ENCODE results near the gene SMYD3. TPM values are rescaled to one million over a fixed set of nuclear protein-coding genes. Genes with fewer than 3 reads are reported as not detected.

Gene SMYD3
- total and polyA plus RNA-seq, 8 donors, result 20.4 to 35.1 (median 24.3) TPM

DNA sequence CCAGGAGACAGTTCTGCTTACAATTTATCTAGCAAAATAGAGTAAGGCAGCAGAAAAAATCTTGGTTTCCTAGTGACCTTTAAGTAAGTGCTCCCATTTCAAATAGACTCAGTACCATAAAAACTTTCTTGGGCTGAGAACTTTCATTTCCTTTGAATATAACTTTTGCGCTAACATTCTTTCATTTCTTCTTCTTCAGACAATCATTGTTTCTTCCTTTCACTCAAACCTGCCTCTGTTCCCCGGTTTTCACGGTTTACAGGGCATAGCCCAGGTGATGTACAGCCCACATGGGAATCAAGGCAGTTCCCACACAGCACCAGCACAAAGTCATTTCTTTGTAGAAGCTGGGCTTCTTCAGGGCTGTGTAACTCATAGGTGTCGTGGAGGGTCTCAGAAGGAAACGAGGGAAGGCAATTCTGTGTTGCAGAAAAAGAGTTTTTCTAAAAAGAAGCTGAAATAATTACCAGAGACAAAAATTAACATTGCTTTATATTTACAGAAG is 611.6 kb downstream of the SMYD3 start:
- TF ChIP-seq, protein P1, sequence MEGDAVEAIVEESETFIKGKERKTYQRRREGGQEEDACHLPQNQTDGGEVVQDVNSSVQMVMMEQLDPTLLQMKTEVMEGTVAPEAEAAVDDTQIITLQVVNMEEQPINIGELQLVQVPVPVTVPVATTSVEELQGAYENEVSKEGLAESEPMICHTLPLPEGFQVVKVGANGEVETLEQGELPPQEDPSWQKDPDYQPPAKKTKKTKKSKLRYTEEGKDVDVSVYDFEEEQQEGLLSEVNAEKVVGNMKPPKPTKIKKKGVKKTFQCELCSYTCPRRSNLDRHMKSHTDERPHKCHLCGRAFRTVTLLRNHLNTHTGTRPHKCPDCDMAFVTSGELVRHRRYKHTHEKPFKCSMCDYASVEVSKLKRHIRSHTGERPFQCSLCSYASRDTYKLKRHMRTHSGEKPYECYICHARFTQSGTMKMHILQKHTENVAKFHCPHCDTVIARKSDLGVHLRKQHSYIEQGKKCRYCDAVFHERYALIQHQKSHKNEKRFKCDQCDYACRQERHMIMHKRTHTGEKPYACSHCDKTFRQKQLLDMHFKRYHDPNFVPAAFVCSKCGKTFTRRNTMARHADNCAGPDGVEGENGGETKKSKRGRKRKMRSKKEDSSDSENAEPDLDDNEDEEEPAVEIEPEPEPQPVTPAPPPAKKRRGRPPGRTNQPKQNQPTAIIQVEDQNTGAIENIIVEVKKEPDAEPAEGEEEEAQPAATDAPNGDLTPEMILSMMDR (IDR thresholded peaks at IDR 0.05), result no peak
- Histone ChIP-seq H3K27ac (no peak overlapping the region), H3K36me3 (no peaks in the 10 kb centered on the region), H3K4me3 (no peak overlapping the region), H3K4me1 (no peaks in the 10 kb centered on the region), H3K27me3 (no peaks in the 10 kb centered on the region), H3K9me3 (peaks cover 0 to 10% of the 10 kb centered on the region in 2 donors)
- no peak for ATAC-seq
- DNase-seq, result no peak
- intact Hi-C loops (cut with DNase I), result no loop called here

DNA sequence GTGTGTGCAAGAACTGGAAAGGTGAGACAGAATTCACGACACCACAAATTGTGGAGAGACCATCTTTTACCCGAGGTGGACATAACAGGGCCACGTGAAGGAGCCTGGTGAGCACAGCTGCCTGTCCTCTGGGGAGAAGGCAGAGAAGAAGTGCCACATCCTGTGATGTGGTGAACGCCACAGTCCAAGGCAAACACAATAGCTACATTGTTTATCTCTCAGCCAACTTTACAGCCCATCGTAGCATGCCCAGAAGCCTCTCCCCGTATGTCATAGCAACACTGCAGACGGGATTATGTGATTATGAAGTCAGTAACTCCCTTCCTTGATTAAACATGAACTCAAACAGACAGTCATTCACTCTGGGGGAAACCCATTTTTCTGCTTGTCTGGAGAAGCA is 612.2 kb downstream of the SMYD3 start:
- Histone ChIP-seq H3K4me3 (no peak overlapping the region), H3K36me3 (no peaks in the 10 kb centered on the region), H3K27ac (no peak overlapping the region), H3K27me3 (no peaks in the 10 kb centered on the region), H3K4me1 (no peaks in the 10 kb centered on the region), H3K9me3 (peaks cover 0 to 10% of the 10 kb centered on the region in 2 donors)
- TF ChIP-seq, protein P1 (IDR thresholded peaks at IDR 0.05), result no peak
- intact Hi-C loops (cut with DNase I), result no loop called here
- ATAC-seq (no peak), DNase-seq (no peak)

- ATAC-seq, result no peak
Measured at GRCh38 chr1:245893025-245893424, 614.1 kb downstream of the SMYD3 start.

DNA sequence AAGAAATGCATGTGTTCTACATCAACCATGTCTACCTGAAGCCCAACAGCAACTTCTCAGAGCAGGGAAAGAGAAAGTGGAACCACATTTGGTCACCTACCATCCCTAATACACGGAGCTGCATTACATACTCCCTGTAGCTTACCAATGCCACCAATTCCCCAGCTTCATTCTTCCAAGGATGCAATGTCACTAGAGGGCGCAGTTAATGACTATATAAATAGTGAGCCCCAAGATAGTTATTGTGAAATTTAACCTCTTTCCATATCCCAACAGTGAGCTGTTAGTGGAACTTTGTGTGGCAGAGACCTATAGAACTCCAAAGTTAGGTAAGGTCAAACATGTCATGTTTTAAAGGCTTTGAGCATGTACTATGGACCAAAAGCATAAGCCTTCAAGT is 618.3 kb downstream of the SMYD3 start:
- Histone ChIP-seq H3K4me3 (no peak overlapping the region), H3K36me3 (no peaks in the 10 kb centered on the region), H3K27ac (no peak overlapping the region), H3K9me3 (peaks cover 0 to 10% of the 10 kb centered on the region in 2 donors), H3K4me1 (no peaks in the 10 kb centered on the region), H3K27me3 (no peaks in the 10 kb centered on the region)
- TF ChIP-seq, protein P1 (IDR thresholded peaks at IDR 0.05), result peak in 1 of 2 donors; percentile 28
- ATAC-seq (peak; percentile 58), DNase-seq (peak in 1 of 4 donors; percentile 34)
- intact Hi-C loops (cut with DNase I), result no loop called here

More at GRCh38 chr1:245893025-245893424, 614.1 kb downstream of the SMYD3 start:
- TF ChIP-seq, protein P1 (IDR thresholded peaks at IDR 0.05), result no peak
- no peaks in the 10 kb centered on the region for H3K4me1 ChIP-seq
- no peaks in the 10 kb centered on the region for H3K27me3 ChIP-seq
- H3K36me3 ChIP-seq, result no peaks in the 10 kb centered on the region
- no peak for DNase-seq
- peaks cover 0 to 10% of the 10 kb centered on the region in 2 donors for H3K9me3 ChIP-seq
- H3K27ac ChIP-seq, result no peak overlapping the region
- intact Hi-C loops (cut with DNase I), result no loop called here
- H3K4me3 ChIP-seq, result no peak overlapping the region

DNA sequence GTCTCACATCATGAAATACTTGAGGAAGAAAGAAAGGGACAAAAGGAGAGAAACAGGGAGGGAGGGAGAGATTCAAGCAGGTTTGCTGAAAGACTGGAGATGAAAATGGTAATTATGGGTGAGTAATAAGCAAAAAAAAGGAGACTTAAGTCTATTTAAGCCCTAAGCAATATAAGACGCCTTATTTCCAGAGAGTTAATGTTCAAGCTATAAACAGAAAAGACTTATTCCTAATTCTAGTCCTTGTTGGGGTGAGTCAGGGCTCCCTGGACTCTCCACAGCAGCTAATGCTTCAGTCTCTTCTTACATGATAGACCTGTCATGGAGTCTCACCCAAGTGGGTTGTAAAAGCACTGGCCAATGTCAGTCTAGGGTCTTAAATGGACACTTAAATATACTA is 619.2 kb downstream of the SMYD3 start:
- no peaks in the 10 kb centered on the region for H3K4me1 ChIP-seq
- DNase-seq, result no peak
- no peaks in the 10 kb centered on the region for H3K27me3 ChIP-seq
- peaks cover 0 to 2% of the 10 kb centered on the region in 2 donors for H3K9me3 ChIP-seq
- H3K4me3 ChIP-seq, result no peak overlapping the region
- no peak overlapping the region for H3K27ac ChIP-seq
- TF ChIP-seq, protein P1 (IDR thresholded peaks at IDR 0.05), result no peak
- H3K36me3 ChIP-seq, result no peaks in the 10 kb centered on the region
- ATAC-seq, result no peak
- intact Hi-C loops (cut with DNase I), result no loop called here
